Trophoblast cell (in vitro differentiated cells and primary cell): ENCODE results near the gene CPEB3. TPM values are rescaled to one million over a fixed set of nuclear protein-coding genes. Genes with fewer than 3 reads are reported as not detected.
"Not testable (repeated sequence)": the region's sequence is repeated elsewhere in the genome, so short reads cannot be mapped to it uniquely, and the experiment has no call there.

Source experiments
- DNase-seq, 2 donors: peaks; one replicate each; pipeline ENCODE4 v3.0.0-alpha.2; 2016
- H2AFZ ChIP-seq: 2 replicates; pipeline ENCODE4 v1.6.1; 2013; ENCODE audit warnings: low read length, moderate library complexity, mild to moderate bottlenecking; ENCODE audit not compliant: insufficient read depth, poor library complexity
- H2AK5ac ChIP-seq: 2 replicates; pipeline ENCODE4 v1.6.1; 2013; ENCODE audit warnings: mild to moderate bottlenecking, low read length
- H2BK120ac ChIP-seq: 2 replicates; pipeline ENCODE4 v1.6.1; 2013; ENCODE audit warnings: low read length, mild to moderate bottlenecking, moderate library complexity; ENCODE audit not compliant: insufficient read depth, poor library complexity
- H2BK12ac ChIP-seq: 2 replicates; pipeline ENCODE4 v1.6.1; 2013; ENCODE audit warnings: mild to moderate bottlenecking, low read length, moderate library complexity
- H2BK5ac ChIP-seq: 2 replicates; pipeline ENCODE4 v1.6.1; 2013; ENCODE audit warnings: low read length, low read depth, moderate library complexity, mild to moderate bottlenecking; ENCODE audit not compliant: poor library complexity
- H3K14ac ChIP-seq: 2 replicates; pipeline ENCODE4 v1.6.1; 2013; ENCODE audit warnings: mild to moderate bottlenecking, low read length
- H3K18ac ChIP-seq: 2 replicates; pipeline ENCODE4 v1.6.1; 2013; ENCODE audit warnings: mild to moderate bottlenecking, low read length
- H3K23ac ChIP-seq: 2 replicates; pipeline ENCODE4 v1.6.1; 2013; ENCODE audit warnings: low read length
- H3K27ac ChIP-seq: 2 replicates; pipeline ENCODE4 v1.5.1; 2013; ENCODE audit warnings: low read depth, mild to moderate bottlenecking, inconsistent platforms, low read length, moderate library complexity
- H3K27me3 ChIP-seq: 2 replicates; pipeline ENCODE4 v1.6.1; 2013; ENCODE audit warnings: inconsistent platforms, mild to moderate bottlenecking, low read length, moderate library complexity; ENCODE audit not compliant: insufficient read depth
- H3K36me3 ChIP-seq, 2 experiments: 1 replicate in 1 of 2; 2 replicates in 1 of 2; pipeline ENCODE4 v1.6.1; 2013; ENCODE audit warnings: low read length in 2 of 2, mild to moderate bottlenecking in 2 of 2, moderate library complexity in 1 of 2; ENCODE audit not compliant: insufficient read depth in 2 of 2, control insufficient read depth in 1 of 2
- H3K4ac ChIP-seq: 2 replicates; pipeline ENCODE4 v1.6.1; 2013; ENCODE audit warnings: low read depth, mild to moderate bottlenecking, low read length, moderate library complexity
- H3K4me1 ChIP-seq, 2 experiments: 1 replicate in 1 of 2; 2 replicates in 1 of 2; pipeline ENCODE4 v1.6.1; 2013; ENCODE audit warnings: low read length in 2 of 2, mild to moderate bottlenecking in 2 of 2, moderate library complexity in 1 of 2; ENCODE audit not compliant: insufficient read depth in 2 of 2, control insufficient read depth in 1 of 2
- H3K4me2 ChIP-seq: 2 replicates; pipeline ENCODE4 v1.6.1; 2013; ENCODE audit warnings: inconsistent platforms, mild to moderate bottlenecking, low read length, moderate library complexity
- H3K4me3 ChIP-seq: 2 replicates; pipeline ENCODE4 v1.5.1; 2013; ENCODE audit warnings: mild to moderate bottlenecking, low read depth, low read length, inconsistent platforms
- H3K79me1 ChIP-seq: one replicate; pipeline ENCODE4 v1.6.1; 2013; ENCODE audit warnings: low read length
- H3K79me2 ChIP-seq: 2 replicates; pipeline ENCODE4 v1.6.1; 2013; ENCODE audit warnings: low read length, mild to moderate bottlenecking; ENCODE audit not compliant: control insufficient read depth, insufficient read depth, poor library complexity
- H3K9ac ChIP-seq: 2 replicates; pipeline ENCODE4 v1.6.1; 2013; ENCODE audit warnings: mild to moderate bottlenecking, low read length
- H3K9me3 ChIP-seq: 2 replicates; pipeline ENCODE4 v1.6.1; 2013; ENCODE audit warnings: low read depth, mild to moderate bottlenecking, control low read depth, inconsistent platforms, low read length; ENCODE audit not compliant: insufficient read depth
- H4K12ac ChIP-seq: 2 replicates; pipeline ENCODE4 v1.6.1; 2013; ENCODE audit warnings: low read depth, mild to moderate bottlenecking, low read length, moderate library complexity
- H4K8ac ChIP-seq: 2 replicates; pipeline ENCODE4 v1.6.1; 2013; ENCODE audit warnings: low read depth, mild to moderate bottlenecking, low read length, moderate library complexity
- H4K91ac ChIP-seq: one replicate; pipeline ENCODE4 v1.6.1; 2013; ENCODE audit warnings: low read depth, mild to moderate bottlenecking, low read length, moderate library complexity
- WGBS: extraction: QIAGEN DNeasy Blood & Tissue Kit; methylation state at CpG from one replicate; pipeline ENCODE4 v1.1.7; 2013; ENCODE audit warnings: missing lambda C conversion rate; ENCODE audit not compliant: insufficient read length, insufficient coverage; ENCODE audit errors: extremely low coverage; 5-methylcytosine and 5-hydroxymethylcytosine counted together
- polyA plus RNA-seq: library from polyadenylated mRNA; stranded (reverse); fragments of 200-250 nt; gene quantifications from 2 replicates; pipeline ENCODE4 v1.2.3, GENCODE V29; 2013

The CPEB3 gene
- polyA plus RNA-seq: 1.1 and 1.2 TPM in 2 replicates

- Histone ChIP-seq H3K23ac (no peak within 1 kb of the TSS), H3K18ac (peak within 1 kb of the TSS; percentile 100), H2AK5ac (peak within 1 kb of the TSS; percentile 100), H3K9ac (peak within 1 kb of the TSS; percentile 74), H2BK120ac (peak within 1 kb of the TSS; percentile 99), H3K4me2 (peak within 1 kb of the TSS; percentile 90), H3K4me3 (peak within 1 kb of the TSS; percentile 90), H2BK5ac (peak within 1 kb of the TSS; percentile 95), H3K4me1 (peaks cover 0 to 2% of the 10 kb centered on the region in 2 experiments), H4K8ac (peak within 1 kb of the TSS; percentile 100), H3K79me2 (peaks cover 14% of the 10 kb centered on the region), H3K4ac (peak within 1 kb of the TSS; percentile 100), H2AFZ (peak within 1 kb of the TSS; percentile 100), H3K14ac (peak within 1 kb of the TSS; percentile 100), H4K12ac (peak within 1 kb of the TSS; percentile 100), H4K91ac (peak within 1 kb of the TSS; percentile 98), H2BK12ac (peak within 1 kb of the TSS; percentile 58), H3K27ac (peak within 1 kb of the TSS; percentile 85), H3K27me3 (no peaks in the 10 kb centered on the region), H3K9me3 (peaks cover 2% of the 10 kb centered on the region), H3K36me3 (peaks cover 7 to 10% of the 10 kb centered on the region in 2 experiments), H3K79me1 (peaks cover 11% of the 10 kb centered on the region)
- DNase-seq: peak; percentile 98
- no CpG with 5 or more reads among the region's 79 CpGs for WGBS
These were observed at the start of gene CPEB3, which contains the start of gene MARCHF5 for GRCh38 chr10:92290837-92291615. CPEB3 (minus strand) TSS chr10:92291078; CDS start chr10:92240350, 50,728 bp downstream. MARCHF5 (plus strand) TSS chr10:92291167; CDS start chr10:92291495, 328 bp downstream.

- H3K27me3 ChIP-seq, H3K9me3 ChIP-seq, H3K4me3 ChIP-seq, H3K27ac ChIP-seq, H3K36me3 ChIP-seq, H3K4ac ChIP-seq, H4K91ac ChIP-seq, H3K18ac ChIP-seq, H3K23ac ChIP-seq, H2BK120ac ChIP-seq, H3K79me1 ChIP-seq, H2AFZ ChIP-seq, H3K9ac ChIP-seq, H3K79me2 ChIP-seq, H2BK5ac ChIP-seq, H4K8ac ChIP-seq, H3K14ac ChIP-seq, H2AK5ac ChIP-seq, H3K4me2 ChIP-seq, H3K4me1 ChIP-seq, H2BK12ac ChIP-seq, H4K12ac ChIP-seq: not testable (repeated sequence)
- no CpG with 5 or more reads among the region's 6 CpGs for whole genome bisulfite sequencing
- DNase-seq: peak; percentile 64 to 70
These were observed 39.0 kb upstream of the CPEB3 start for GRCh38 chr10:92329927-92330326.

- Histone ChIP-seq H2BK120ac (no peak overlapping the region), H3K9ac (no peak overlapping the region), H2AFZ (no peak overlapping the region), H3K27me3 (no peaks in the 10 kb centered on the region), H3K18ac (no peak overlapping the region), H3K23ac (no peak overlapping the region), H2AK5ac (no peak overlapping the region), H3K14ac (no peak overlapping the region), H3K36me3 (no peaks in the 10 kb centered on the region), H4K12ac (no peak overlapping the region), H3K4ac (no peak overlapping the region), H3K79me2 (no peaks in the 10 kb centered on the region), H3K79me1 (no peaks in the 10 kb centered on the region), H3K27ac (no peak overlapping the region), H3K4me1 (no peaks in the 10 kb centered on the region), H4K8ac (no peak overlapping the region), H2BK12ac (no peak overlapping the region), H3K4me2 (no peak overlapping the region), H3K4me3 (no peak overlapping the region), H4K91ac (no peak overlapping the region), H3K9me3 (no peaks in the 10 kb centered on the region), H2BK5ac (no peak overlapping the region)
- DNase-seq: peak in 1 of 2 donors; percentile 3
These were observed 38.1 kb upstream of the CPEB3 start for GRCh38 chr10:92328993-92329392.

GRCh38 chr10:92327445-92328433 lies 36.9 kb upstream of the CPEB3 start:
- Histone ChIP-seq H3K4me2 (no peak overlapping the region), H3K79me1 (no peaks in the 10 kb centered on the region), H3K9ac (no peak overlapping the region), H3K23ac (no peak overlapping the region), H4K12ac (no peak overlapping the region), H2AK5ac (no peak overlapping the region), H3K4me3 (no peak overlapping the region), H3K18ac (no peak overlapping the region), H2BK5ac (no peak overlapping the region), H4K91ac (no peak overlapping the region), H3K27ac (no peak overlapping the region), H3K27me3 (no peaks in the 10 kb centered on the region), H4K8ac (no peak overlapping the region), H2BK120ac (no peak overlapping the region), H3K4ac (no peak overlapping the region), H3K36me3 (no peaks in the 10 kb centered on the region), H2BK12ac (no peak overlapping the region), H2AFZ (no peak overlapping the region), H3K9me3 (no peaks in the 10 kb centered on the region), H3K14ac (no peak overlapping the region), H3K4me1 (no peaks in the 10 kb centered on the region), H3K79me2 (no peaks in the 10 kb centered on the region)
- peak in 1 of 2 donors; percentile 37 for DNase-seq
- no CpG with 5 or more reads among the region's 3 CpGs for WGBS
